Neutrophil (primary cell): ENCODE results near the gene MARCHF7.

Experiments used
- H3K27ac ChIP-seq: fragments of 200-600 bp; sonication (generic); 2 replicates; pipeline ENCODE4 v1.5.1; 2016; ENCODE audit warnings: mild to moderate bottlenecking, moderate library complexity
- H3K27me3 ChIP-seq: fragments of 200-600 bp; sonication (generic); 2 replicates; pipeline ENCODE4 v1.6.0; 2016; ENCODE audit warnings: mild to moderate bottlenecking
- H3K36me3 ChIP-seq: fragments of 200-600 bp; sonication (generic); 2 replicates; pipeline ENCODE4 v1.5.1; 2017
- H3K4me1 ChIP-seq, 2 experiments: fragments of 200-600 bp in 1 of 2; sonication (generic) in 1 of 2; 1 replicate in 1 of 2; 2 replicates in 1 of 2; pipeline versions ENCODE4 v1.5.1 to v1.6.1; 2013 to 2016; ENCODE audit warnings: low read depth in 1 of 2, low read length in 1 of 2, mild to moderate bottlenecking in 1 of 2, moderate library complexity in 1 of 2; ENCODE audit not compliant: control insufficient read depth in 1 of 2, insufficient read depth in 1 of 2
- H3K4me3 ChIP-seq, 2 experiments: fragments of 200-600 bp in 1 of 2; sonication (generic) in 1 of 2; 1 replicate in 1 of 2; 2 replicates in 1 of 2; pipeline ENCODE4 v1.5.1; 2013 to 2016; ENCODE audit warnings: low read depth in 1 of 2, low read length in 1 of 2, mild to moderate bottlenecking in 1 of 2, moderate library complexity in 1 of 2
- H3K9me3 ChIP-seq: fragments of 200-600 bp; sonication (generic); 2 replicates; pipeline ENCODE4 v1.5.1; 2016
- TF ChIP-seq, protein P1 (sequence below): fragments of 200-600 bp; sonication (generic); IDR thresholded peaks from 2 replicates; pipeline ENCODE4 v1.5.1; 2016; ENCODE audit warnings: antibody characterized with exemption

Gene MARCHF7

DNA sequence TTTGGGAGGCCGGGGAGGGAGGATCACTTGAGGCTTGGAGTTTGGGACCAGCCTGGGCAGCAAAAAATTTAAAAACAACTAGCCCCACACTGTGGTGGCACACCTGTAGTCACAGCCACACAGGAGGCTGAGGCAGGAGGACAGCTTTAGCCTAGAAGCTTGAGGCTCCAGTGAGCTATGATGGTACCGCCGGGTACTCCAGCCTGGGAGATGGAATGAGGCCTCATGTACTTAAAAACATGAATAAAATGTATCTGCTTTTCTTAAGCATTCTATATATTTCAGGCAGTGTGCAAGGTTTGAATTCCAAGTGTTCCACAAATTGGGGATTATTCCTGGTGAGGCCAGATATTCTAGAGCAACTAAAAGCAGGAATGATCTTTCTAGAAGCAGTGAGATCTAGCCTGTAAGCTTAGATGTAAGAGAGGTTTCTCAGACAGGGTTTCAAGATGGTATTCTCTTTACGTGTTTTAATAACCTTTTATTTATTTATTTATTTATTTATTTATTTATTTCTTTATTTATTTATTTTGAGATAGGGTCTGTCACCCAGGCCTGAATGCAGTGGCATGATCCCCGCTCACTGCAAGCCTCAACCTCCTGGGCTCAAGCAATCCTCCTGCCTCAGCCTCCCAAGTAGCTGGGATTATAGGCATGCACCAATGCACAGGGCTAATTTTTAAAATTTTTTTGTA, 4.1 kb upstream of the MARCHF7 start:
- no peaks in the 10 kb centered on the region for H3K27me3 ChIP-seq
- no peaks in the 10 kb centered on the region for H3K36me3 ChIP-seq
- no peaks in the 10 kb centered on the region for H3K9me3 ChIP-seq
- TF ChIP-seq, protein P1, sequence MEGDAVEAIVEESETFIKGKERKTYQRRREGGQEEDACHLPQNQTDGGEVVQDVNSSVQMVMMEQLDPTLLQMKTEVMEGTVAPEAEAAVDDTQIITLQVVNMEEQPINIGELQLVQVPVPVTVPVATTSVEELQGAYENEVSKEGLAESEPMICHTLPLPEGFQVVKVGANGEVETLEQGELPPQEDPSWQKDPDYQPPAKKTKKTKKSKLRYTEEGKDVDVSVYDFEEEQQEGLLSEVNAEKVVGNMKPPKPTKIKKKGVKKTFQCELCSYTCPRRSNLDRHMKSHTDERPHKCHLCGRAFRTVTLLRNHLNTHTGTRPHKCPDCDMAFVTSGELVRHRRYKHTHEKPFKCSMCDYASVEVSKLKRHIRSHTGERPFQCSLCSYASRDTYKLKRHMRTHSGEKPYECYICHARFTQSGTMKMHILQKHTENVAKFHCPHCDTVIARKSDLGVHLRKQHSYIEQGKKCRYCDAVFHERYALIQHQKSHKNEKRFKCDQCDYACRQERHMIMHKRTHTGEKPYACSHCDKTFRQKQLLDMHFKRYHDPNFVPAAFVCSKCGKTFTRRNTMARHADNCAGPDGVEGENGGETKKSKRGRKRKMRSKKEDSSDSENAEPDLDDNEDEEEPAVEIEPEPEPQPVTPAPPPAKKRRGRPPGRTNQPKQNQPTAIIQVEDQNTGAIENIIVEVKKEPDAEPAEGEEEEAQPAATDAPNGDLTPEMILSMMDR, result no peak
- no peak overlapping the region for H3K4me3 ChIP-seq
- H3K4me1 ChIP-seq, result peaks cover 14 to 15% of the 10 kb centered on the region in 2 experiments
- no peak overlapping the region for H3K27ac ChIP-seq

DNA sequence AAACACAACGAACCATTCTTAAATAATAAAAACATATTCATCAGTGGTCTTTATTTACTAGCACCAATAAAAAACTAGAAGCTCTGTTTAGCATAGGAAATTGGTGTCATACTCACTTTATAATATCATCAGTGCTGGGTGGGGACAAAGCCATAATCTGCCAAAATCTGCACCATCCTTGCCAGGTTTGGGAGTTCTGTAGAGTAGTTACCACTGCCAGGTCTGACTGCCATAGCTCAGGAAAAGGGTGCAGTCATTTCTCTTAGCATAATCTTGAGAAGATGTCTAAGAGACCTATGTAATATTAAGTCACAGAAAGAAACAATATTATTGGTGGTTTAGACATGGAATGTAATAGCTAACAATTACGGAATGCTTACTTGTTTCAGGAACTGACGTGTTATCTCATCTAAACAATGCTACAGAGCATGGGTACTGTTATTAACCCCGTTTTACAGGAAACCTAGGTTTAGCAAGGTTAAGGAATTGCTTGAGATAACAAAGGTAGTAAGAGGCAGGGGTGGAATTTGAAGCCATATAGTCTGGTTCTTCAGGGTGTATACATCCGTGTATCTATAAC, 1.6 kb upstream of the MARCHF7 start:
- Histone ChIP-seq H3K27ac (peak overlapping the region; percentile 97), H3K27me3 (no peaks in the 10 kb centered on the region), H3K4me3 (peak overlapping the region in 1 of 2 experiments; percentile 97)

DNA sequence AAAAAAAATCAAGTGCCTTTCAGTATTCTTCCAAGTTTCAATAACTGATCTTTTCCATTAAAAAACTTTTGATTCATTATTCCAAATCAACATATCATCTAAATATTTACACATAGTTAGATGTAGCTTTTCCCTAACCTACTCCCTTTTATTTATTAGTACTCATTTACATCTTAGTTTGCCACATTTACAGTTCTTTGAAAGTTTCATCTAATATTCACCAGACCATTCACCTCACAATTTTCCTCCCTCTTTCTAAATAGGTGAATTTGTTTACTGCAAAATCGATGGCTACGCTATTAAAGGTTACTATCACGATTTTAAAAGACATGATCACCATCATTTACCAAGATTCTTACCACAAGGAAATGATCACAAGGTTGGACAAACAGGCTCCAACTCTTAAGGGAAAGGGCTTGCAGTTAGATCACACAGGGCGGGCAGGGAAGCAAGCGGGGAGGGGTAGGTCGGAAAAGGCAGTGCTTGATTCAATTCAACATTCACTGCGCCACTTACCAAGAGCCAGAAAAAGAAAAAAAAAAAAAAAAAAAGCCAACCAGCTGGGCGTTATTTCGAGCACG, 654 bp upstream of the MARCHF7 start:
- Histone ChIP-seq H3K27me3 (no peaks in the 10 kb centered on the region), H3K4me1 (peaks cover 38 to 49% of the 10 kb centered on the region in 2 experiments), H3K4me3 (peak overlapping the region; percentile 97 to 99), H3K36me3 (peaks cover 21% of the 10 kb centered on the region), H3K27ac (peak overlapping the region; percentile 97), H3K9me3 (no peaks in the 10 kb centered on the region)
- TF ChIP-seq, protein P1, result no peak

More for the DNA sequence above, 1.6 kb upstream of the MARCHF7 start:
- TF ChIP-seq, protein P1, result no peak
- H3K36me3 ChIP-seq, result peaks cover 12% of the 10 kb centered on the region
- H3K4me1 ChIP-seq, result peaks cover 36 to 39% of the 10 kb centered on the region in 2 experiments
- H3K9me3 ChIP-seq, result no peaks in the 10 kb centered on the region

DNA sequence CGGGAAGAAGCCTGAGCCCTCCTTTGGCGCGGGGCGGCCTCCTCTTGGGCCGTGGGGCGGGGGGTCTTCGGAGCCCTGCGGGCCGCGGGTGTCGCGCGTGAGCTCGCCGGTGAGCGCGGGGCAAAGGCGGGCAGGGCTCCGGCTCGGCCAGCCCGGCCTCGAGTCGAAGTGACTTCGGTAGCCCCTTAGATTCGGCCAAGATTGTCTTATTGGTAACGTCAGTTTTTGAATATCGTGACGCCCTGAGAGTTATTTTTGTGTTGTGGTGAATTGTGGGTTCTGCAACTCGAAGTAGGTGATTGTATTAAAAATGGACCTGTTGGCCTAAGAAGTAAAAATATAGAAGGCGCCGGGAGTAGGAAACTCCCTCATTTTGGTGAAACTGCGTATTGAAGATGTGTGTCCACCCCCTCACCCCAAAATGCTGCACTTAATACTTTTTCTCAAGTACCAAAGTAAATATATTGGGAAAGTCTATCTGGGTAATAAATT, 669 bp downstream of the MARCHF7 start:
- Histone ChIP-seq H3K36me3 (peaks cover 33% of the 10 kb centered on the region), H3K4me1 (peaks cover 40 to 62% of the 10 kb centered on the region in 2 experiments), H3K27ac (peak overlapping the region; percentile 97), H3K9me3 (no peaks in the 10 kb centered on the region), H3K4me3 (peak overlapping the region; percentile 97 to 99), H3K27me3 (no peaks in the 10 kb centered on the region)
- TF ChIP-seq, protein P1, result no peak

DNA sequence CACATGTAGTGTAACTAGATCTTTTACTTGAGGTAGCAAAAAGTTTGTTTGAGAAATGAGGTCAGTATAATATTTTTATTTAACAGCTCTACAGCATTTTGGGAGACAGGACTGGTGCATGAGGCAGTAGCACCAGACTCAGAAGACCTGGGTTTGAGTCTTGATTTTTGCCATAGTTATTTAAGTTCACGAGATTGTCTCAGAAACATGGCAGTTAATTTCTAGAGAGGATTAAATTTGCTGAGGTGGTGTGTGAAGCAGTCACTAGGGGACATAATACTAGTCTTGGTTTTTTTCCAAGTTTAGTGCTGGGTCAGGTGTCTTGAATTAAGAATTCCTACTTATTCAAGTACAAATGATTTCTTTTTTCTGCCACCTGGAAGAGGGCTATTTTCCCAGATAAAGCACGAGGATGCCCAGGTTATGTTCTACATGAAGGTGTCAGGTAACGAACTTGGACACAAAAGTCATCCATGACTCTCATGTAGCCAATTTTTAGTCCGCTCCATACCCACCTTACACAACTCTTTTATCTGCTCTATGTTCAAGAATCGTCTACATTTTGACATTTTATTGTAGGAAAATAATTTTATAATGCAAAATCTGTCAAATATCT, 1.4 kb downstream of the MARCHF7 start:
- H3K4me1 ChIP-seq, result peaks cover 40 to 63% of the 10 kb centered on the region in 2 experiments
- H3K27me3 ChIP-seq, result no peaks in the 10 kb centered on the region
- H3K9me3 ChIP-seq, result no peaks in the 10 kb centered on the region
- peaks cover 41% of the 10 kb centered on the region for H3K36me3 ChIP-seq
- peak overlapping the region; percentile 97 to 99 for H3K4me3 ChIP-seq
- TF ChIP-seq, protein P1, result no peak
- H3K27ac ChIP-seq, result peak overlapping the region; percentile 97
